ENCODE data around the gene PTPRJ.

Gene PTPRJ

DNA sequence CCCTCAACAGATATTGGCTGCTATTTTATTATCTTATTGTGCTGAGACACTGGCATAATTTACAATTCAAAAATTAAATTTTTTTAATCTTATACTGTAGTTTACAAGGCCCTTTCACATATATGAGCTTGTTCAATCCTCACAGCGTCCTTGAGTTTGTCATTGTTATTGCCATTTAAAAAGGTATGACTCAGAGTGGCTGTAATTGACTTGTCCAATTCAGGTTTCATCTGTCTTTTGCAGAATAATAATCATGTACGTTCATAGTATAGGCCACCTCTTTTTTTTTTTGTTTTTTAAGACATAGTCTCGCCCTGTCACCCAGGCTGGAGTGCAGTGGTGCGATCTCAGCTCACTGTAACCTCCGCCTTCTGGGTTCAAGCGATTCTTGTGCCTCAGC lies 11.5 kb downstream of the PTPRJ start:
- no peak overlapping the region for H3K4me3 ChIP-seq (ENCODE audit: low read depth, low read length)
- TF ChIP-seq, protein P1, sequence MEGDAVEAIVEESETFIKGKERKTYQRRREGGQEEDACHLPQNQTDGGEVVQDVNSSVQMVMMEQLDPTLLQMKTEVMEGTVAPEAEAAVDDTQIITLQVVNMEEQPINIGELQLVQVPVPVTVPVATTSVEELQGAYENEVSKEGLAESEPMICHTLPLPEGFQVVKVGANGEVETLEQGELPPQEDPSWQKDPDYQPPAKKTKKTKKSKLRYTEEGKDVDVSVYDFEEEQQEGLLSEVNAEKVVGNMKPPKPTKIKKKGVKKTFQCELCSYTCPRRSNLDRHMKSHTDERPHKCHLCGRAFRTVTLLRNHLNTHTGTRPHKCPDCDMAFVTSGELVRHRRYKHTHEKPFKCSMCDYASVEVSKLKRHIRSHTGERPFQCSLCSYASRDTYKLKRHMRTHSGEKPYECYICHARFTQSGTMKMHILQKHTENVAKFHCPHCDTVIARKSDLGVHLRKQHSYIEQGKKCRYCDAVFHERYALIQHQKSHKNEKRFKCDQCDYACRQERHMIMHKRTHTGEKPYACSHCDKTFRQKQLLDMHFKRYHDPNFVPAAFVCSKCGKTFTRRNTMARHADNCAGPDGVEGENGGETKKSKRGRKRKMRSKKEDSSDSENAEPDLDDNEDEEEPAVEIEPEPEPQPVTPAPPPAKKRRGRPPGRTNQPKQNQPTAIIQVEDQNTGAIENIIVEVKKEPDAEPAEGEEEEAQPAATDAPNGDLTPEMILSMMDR (IDR thresholded peaks at IDR 0.05; ENCODE audit: low read depth, low read length), result no peak

DNA sequence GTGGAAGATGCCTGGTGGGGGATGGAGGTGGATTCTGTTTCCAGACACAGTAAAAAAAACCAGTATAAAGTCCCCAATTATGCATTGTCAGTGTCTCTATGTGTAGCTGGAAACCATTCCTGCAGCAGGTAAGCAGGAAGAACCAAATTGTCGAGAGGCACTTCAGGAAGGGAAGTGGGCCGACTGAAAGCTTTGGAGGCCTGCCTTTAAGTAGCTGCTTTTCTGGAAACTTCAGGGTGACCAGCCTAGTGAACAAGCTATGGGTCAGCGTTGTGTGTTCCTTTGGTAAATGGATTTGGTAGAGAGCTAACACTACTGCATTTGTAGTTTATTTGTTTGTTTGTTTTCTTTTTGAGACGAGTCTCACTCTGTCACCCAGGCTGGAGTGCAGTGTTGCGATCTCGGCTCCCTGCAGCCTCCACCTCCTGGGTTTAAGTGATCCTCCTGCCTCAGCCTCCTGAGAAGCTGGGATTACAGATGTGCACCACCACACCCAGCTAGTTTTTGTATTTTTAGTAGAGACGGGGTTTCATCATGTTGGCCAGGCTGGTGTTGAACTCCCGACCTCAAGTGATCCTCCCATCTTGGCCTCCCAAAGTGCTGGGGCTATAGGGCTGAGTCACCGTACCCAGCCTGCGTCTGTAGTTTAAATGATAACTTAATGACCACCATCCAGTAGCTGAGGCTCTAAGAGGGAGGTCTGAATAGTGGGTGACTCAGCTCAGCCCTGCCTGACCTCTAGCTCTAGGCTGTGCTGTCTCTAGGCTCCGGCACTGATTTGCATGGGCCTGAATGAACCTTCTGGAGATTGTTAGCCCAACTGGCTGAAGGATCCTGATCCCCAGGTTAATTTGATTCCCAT lies 12.8 kb downstream of the PTPRJ start:
- no peak overlapping the region for H3K4me3 ChIP-seq (ENCODE audit: low read depth, low read length)
- TF ChIP-seq, protein P1 (IDR thresholded peaks at IDR 0.05; ENCODE audit: low read depth, low read length), result no peak

DNA sequence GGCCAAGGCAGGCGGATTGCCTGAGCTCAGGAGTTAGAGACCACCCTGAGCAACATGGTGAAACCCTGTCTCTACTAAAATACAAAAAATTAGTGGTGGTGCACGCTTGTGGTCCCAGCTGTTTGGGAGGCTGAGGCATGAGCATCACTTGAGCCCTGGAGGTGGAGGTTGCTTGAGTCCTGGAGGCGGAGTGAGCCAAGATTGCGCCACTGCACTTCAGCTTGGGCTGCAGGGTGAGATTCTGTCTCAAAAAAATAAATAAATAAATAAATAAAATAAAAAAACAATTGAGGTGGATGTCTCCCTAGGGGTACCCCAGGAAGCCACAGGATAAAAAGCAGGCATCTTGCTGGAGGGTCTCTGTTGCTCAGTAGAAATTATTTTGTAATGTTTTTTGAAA lies 14.1 kb downstream of the PTPRJ start:
- TF ChIP-seq, protein P1 (IDR thresholded peaks at IDR 0.05; ENCODE audit: low read depth, low read length), result no peak
- H3K4me3 ChIP-seq (ENCODE audit: low read depth, low read length), result no peak overlapping the region

DNA sequence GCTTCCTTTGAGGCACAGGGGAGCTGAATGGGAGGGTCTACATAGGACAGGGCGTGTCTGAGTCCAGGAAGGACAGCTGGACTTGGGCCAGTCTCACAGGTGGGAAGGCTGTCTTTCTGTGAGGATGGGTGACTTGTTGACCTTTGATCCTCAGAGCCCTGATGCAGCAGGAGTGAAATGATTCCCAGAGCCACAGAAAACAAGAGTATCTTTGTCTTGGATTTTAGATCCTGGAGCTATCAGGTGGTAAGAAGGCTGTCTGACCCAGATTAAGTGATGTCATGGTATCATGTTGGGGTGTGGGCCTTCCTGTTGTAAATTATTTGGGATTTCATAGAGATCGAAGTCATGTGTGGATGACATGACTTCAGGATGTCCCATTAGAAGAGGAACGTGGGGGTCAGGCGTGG lies 15.0 kb downstream of the PTPRJ start:
- TF ChIP-seq, protein P1 (IDR thresholded peaks at IDR 0.05; ENCODE audit: low read depth, low read length), result no peak
- H3K4me3 ChIP-seq (ENCODE audit: low read depth, low read length), result no peak overlapping the region

DNA sequence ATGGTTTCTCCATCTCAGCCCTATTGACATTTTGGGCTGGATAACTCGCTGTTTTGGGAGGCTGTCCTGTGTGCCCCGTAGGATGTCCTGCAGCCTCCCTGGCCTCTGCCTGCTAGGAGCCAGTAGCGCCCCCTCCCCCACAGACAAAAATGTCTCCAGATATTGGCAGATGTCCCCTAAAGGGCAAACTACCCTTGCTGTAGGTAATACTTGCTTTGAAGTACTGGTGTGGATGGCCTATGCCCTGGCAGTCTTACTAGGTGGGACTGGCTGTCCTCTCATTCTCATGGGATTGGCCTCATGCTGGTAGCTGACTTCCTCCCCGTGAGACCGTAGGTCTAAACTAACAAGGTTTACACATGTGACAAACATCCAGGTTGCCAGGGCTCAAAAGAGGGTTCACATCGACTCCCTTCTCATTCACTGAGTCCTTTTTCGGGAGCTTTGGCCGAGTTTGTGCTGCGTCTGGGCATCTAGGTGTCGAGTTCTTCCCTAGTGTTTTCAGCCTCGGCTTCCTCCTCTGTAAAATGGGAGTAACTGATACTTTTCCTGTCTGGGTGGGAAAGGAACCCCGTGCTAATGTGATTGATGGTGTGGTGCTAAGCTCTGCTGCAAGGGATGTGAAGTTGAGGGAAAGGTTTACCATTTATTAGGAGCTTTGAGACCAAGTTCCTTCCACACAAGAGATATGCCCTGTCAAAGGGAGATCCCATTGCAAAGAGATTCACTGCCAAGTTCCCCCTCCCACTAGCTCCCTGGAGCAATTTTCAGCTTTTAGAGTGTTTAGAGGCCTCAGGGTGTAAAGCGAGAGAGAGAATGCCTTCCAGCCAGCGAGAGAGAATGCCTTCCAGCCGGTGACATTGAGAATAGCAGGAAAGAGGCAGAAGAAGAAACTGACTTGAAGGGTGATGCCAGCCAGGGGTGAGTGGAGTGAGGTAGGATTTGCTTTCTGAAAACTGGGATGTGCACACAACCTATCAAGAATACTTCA lies 17.0 kb downstream of the PTPRJ start:
- no peak overlapping the region for H3K4me3 ChIP-seq (ENCODE audit: low read depth, low read length)
- TF ChIP-seq, protein P1 (IDR thresholded peaks at IDR 0.05; ENCODE audit: low read depth, low read length), result no peak

DNA sequence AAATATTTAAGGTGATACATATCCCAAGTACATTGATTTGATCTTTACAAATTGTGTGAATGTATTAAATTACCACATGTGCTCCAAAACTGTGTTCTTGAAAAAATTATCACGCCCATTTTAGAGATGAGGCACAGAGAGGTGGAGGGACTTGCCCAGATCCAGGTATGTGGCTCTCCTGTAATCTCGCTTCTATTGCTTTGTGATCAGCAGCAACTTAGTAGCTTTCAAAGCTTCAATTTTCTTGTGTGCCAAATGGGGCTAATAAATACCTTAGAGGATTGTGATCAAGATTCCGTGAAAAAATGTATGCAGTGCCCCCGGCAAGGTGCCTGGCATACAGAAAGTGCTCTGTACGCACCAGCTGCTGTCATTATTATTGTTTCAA lies 18.0 kb downstream of the PTPRJ start:
- H3K4me3 ChIP-seq (ENCODE audit: low read depth, low read length), result no peak overlapping the region
- TF ChIP-seq, protein P1 (IDR thresholded peaks at IDR 0.05; ENCODE audit: low read depth, low read length), result no peak
